Stimulated activated naive CD8-positive, alpha-beta T cell treated with anti-CD3 and anti-CD28 coated beads, Interleukin-15, amount 100 ng/mL, for 72 hours (primary cell): ENCODE data around the gene ECI2.

Source experiments
- ATAC-seq: fragments of 150-1000 bp; cut with Tn5 transposase; 2 replicates; pipeline ENCODE4 v1.10.0; 2021; ENCODE audit warnings: mild to moderate bottlenecking, moderate library complexity
- DNase-seq, 2 donors: peaks; one replicate each; pipeline ENCODE4 v3.0.0; 2021 to 2022
- H3K27ac Mint-ChIP-seq, 2 donors: one replicate each; pipeline ENCODE4 v1.8.0; 2022; ENCODE audit warnings: mild to moderate bottlenecking in 2 of 2, mixed read lengths in 2 of 2, moderate library complexity in 2 of 2
- H3K27me3 Mint-ChIP-seq: one replicate; pipeline ENCODE4 v1.8.0; 2022; ENCODE audit warnings: mixed read lengths
- H3K4me1 Mint-ChIP-seq: one replicate; pipeline ENCODE4 v1.8.0; 2022; ENCODE audit warnings: mild to moderate bottlenecking, mixed read lengths
- H3K4me3 Mint-ChIP-seq, 2 donors: one replicate each; pipeline ENCODE4 v1.8.0; 2022; ENCODE audit warnings: mild to moderate bottlenecking in 2 of 2, mixed read lengths in 2 of 2, moderate library complexity in 1 of 2
- H3K9me3 Mint-ChIP-seq, 2 donors: one replicate each; pipeline ENCODE4 v1.8.0; 2022; ENCODE audit warnings: mixed read lengths in 2 of 2

Gene ECI2

GRCh38 chr6:4159491-4159890 is 24.1 kb upstream of the ECI2 start:
- H3K27ac Mint-ChIP-seq = no peak overlapping the region
- no peaks in the 10 kb centered on the region for H3K4me1 Mint-ChIP-seq
- H3K9me3 Mint-ChIP-seq = no peaks in the 10 kb centered on the region
- H3K4me3 Mint-ChIP-seq = no peak overlapping the region
- no peak for ATAC-seq
- peaks cover 7% of the 10 kb centered on the region for H3K27me3 Mint-ChIP-seq
- no peak for DNase-seq

GRCh38 chr6:4157506-4157905 is 22.1 kb upstream of the ECI2 start:
- DNase-seq (no peak), ATAC-seq (no peak)
- Mint-ChIP-seq H3K4me3 (no peak overlapping the region), H3K27me3 (peaks cover 10% of the 10 kb centered on the region), H3K4me1 (peaks cover 12% of the 10 kb centered on the region), H3K9me3 (no peaks in the 10 kb centered on the region), H3K27ac (no peak overlapping the region)

GRCh38 chr6:4155848-4156466 is 20.6 kb upstream of the ECI2 start:
- DNase-seq (peak; percentile 73 to 79), ATAC-seq (peak; percentile 94)
- Mint-ChIP-seq H3K4me1 (peaks cover 12% of the 10 kb centered on the region), H3K27me3 (peaks cover 15% of the 10 kb centered on the region), H3K9me3 (no peaks in the 10 kb centered on the region), H3K4me3 (peak overlapping the region; percentile 18), H3K27ac (no peak overlapping the region)

- ATAC-seq = no peak
- Mint-ChIP-seq H3K4me1 (peaks cover 12% of the 10 kb centered on the region), H3K4me3 (peak overlapping the region in 1 of 2 donors; percentile 83), H3K27ac (peak overlapping the region in 1 of 2 donors; percentile 64), H3K9me3 (no peaks in the 10 kb centered on the region), H3K27me3 (peaks cover 21% of the 10 kb centered on the region)
- DNase-seq = no peak
Measured at GRCh38 chr6:4153514-4153985, 18.2 kb upstream of the ECI2 start.

- peaks cover 0 to 14% of the 10 kb centered on the region in 2 donors for H3K9me3 Mint-ChIP-seq
- no peak for DNase-seq
- H3K4me3 Mint-ChIP-seq = no peak overlapping the region
- ATAC-seq = no peak
- H3K27me3 Mint-ChIP-seq = peaks cover 13% of the 10 kb centered on the region
- H3K4me1 Mint-ChIP-seq = no peaks in the 10 kb centered on the region
- H3K27ac Mint-ChIP-seq = no peak overlapping the region
Measured at GRCh38 chr6:4145083-4145482, 9.7 kb upstream of the ECI2 start.

GRCh38 chr6:4139272-4139671 is 3.9 kb upstream of the ECI2 start:
- H3K4me3 Mint-ChIP-seq = no peak overlapping the region
- H3K9me3 Mint-ChIP-seq = peaks cover 0 to 14% of the 10 kb centered on the region in 2 donors
- H3K27me3 Mint-ChIP-seq = no peaks in the 10 kb centered on the region
- no peak overlapping the region for H3K27ac Mint-ChIP-seq
- ATAC-seq = no peak
- no peak for DNase-seq
- H3K4me1 Mint-ChIP-seq = peaks cover 38% of the 10 kb centered on the region

GRCh38 chr6:4138186-4138585 is 2.8 kb upstream of the ECI2 start:
- Mint-ChIP-seq H3K9me3 (peaks cover 0 to 11% of the 10 kb centered on the region in 2 donors), H3K4me1 (peaks cover 47% of the 10 kb centered on the region), H3K27ac (peak overlapping the region in 1 of 2 donors; percentile 82), H3K27me3 (no peaks in the 10 kb centered on the region), H3K4me3 (no peak overlapping the region)
- DNase-seq (no peak), ATAC-seq (no peak)

- H3K4me3 Mint-ChIP-seq = peak overlapping the region; percentile 83 to 87
- DNase-seq (no peak), ATAC-seq (no peak)
- H3K4me1 Mint-ChIP-seq = peaks cover 54% of the 10 kb centered on the region
- H3K9me3 Mint-ChIP-seq = peaks cover 5 to 17% of the 10 kb centered on the region in 2 donors
- no peaks in the 10 kb centered on the region for H3K27me3 Mint-ChIP-seq
- H3K27ac Mint-ChIP-seq = peak overlapping the region; percentile 88 to 92
Measured at GRCh38 chr6:4136354-4136831, 1.0 kb upstream of the ECI2 start.

- DNase-seq (peak; percentile 84 to 87), ATAC-seq (peak; percentile 89)
- Mint-ChIP-seq H3K4me3 (peak overlapping the region; percentile 83 to 87), H3K27me3 (no peaks in the 10 kb centered on the region), H3K27ac (peak overlapping the region; percentile 88 to 92), H3K4me1 (peaks cover 54% of the 10 kb centered on the region), H3K9me3 (peaks cover 5 to 17% of the 10 kb centered on the region in 2 donors)
Measured at GRCh38 chr6:4135665-4136353, 434 bp upstream of the ECI2 start.

- Mint-ChIP-seq H3K27me3 (no peaks in the 10 kb centered on the region), H3K9me3 (peaks cover 5 to 17% of the 10 kb centered on the region in 2 donors), H3K27ac (peak overlapping the region; percentile 88 to 95), H3K4me3 (peak overlapping the region; percentile 88 to 94), H3K4me1 (peaks cover 50% of the 10 kb centered on the region)
- ATAC-seq (no peak), DNase-seq (peak in 1 of 2 donors; percentile 26)
Measured at GRCh38 chr6:4133941-4134838, 1.2 kb downstream of the ECI2 start.

- Mint-ChIP-seq H3K27me3 (no peaks in the 10 kb centered on the region), H3K27ac (no peak overlapping the region), H3K4me3 (no peak overlapping the region), H3K4me1 (peaks cover 34% of the 10 kb centered on the region), H3K9me3 (peaks cover 5 to 17% of the 10 kb centered on the region in 2 donors)
- no peak for DNase-seq
- ATAC-seq = no peak
Measured at GRCh38 chr6:4130357-4130987, 4.9 kb downstream of the ECI2 start.

- H3K9me3 Mint-ChIP-seq = peaks cover 5 to 17% of the 10 kb centered on the region in 2 donors
- no peak overlapping the region for H3K4me3 Mint-ChIP-seq
- peaks cover 34% of the 10 kb centered on the region for H3K4me1 Mint-ChIP-seq
- H3K27me3 Mint-ChIP-seq = no peaks in the 10 kb centered on the region
- DNase-seq (no peak), ATAC-seq (no peak)
- no peak overlapping the region for H3K27ac Mint-ChIP-seq
Measured at GRCh38 chr6:4129446-4129845, 5.9 kb downstream of the ECI2 start.

GRCh38 chr6:4128748-4129147 is 6.6 kb downstream of the ECI2 start:
- ATAC-seq (no peak), DNase-seq (no peak)
- H3K9me3 Mint-ChIP-seq = peaks cover 5 to 17% of the 10 kb centered on the region in 2 donors
- peaks cover 28% of the 10 kb centered on the region for H3K4me1 Mint-ChIP-seq
- H3K4me3 Mint-ChIP-seq = no peak overlapping the region
- no peaks in the 10 kb centered on the region for H3K27me3 Mint-ChIP-seq
- no peak overlapping the region for H3K27ac Mint-ChIP-seq

- Mint-ChIP-seq H3K9me3 (peaks cover 4 to 14% of the 10 kb centered on the region in 2 donors), H3K4me1 (peaks cover 24% of the 10 kb centered on the region), H3K4me3 (no peak overlapping the region), H3K27ac (no peak overlapping the region), H3K27me3 (no peaks in the 10 kb centered on the region)
- no peak for DNase-seq
- ATAC-seq = no peak
Measured at GRCh38 chr6:4128072-4128471, 7.3 kb downstream of the ECI2 start.
